Liver (tissue), 9 donors: Measurements from ENCODE around the gene HMGCS1. TPM values are rescaled to one million over a fixed set of nuclear protein-coding genes. Genes with fewer than 3 reads are reported as not detected.

ENCODE experiments used
- DNase-seq: peaks from one replicate; pipeline ENCODE4 v3.0.0-alpha.2; 2017; ENCODE audit warnings: low spot score
- H3K27ac ChIP-seq, 2 donors: one replicate each; pipeline ENCODE4 v1.7.0; 2013; ENCODE audit warnings: inconsistent platforms in 2 of 2, low read length in 2 of 2, control low read depth in 1 of 2, low read depth in 1 of 2, mild to moderate bottlenecking in 1 of 2
- H3K27me3 ChIP-seq, 4 donors: one replicate each; pipeline versions ENCODE4 v1.6.1 to v1.7.0; 2013; ENCODE audit warnings: low read length in 3 of 4, inconsistent platforms in 1 of 4, mild to moderate bottlenecking in 1 of 4, moderate library complexity in 1 of 4; ENCODE audit not compliant: control insufficient read depth in 4 of 4, insufficient read depth in 4 of 4
- H3K36me3 ChIP-seq, 4 donors: one replicate each; pipeline versions ENCODE4 v1.6.1 to v1.7.0; 2013; ENCODE audit warnings: low read length in 3 of 4, mild to moderate bottlenecking in 3 of 4, low read depth in 1 of 4, moderate library complexity in 1 of 4; ENCODE audit not compliant: control insufficient read depth in 4 of 4, insufficient read depth in 3 of 4
- H3K4me1 ChIP-seq, 4 donors: one replicate each; pipeline versions ENCODE4 v1.6.1 to v1.7.0; 2013; ENCODE audit warnings: low read length in 3 of 4, mild to moderate bottlenecking in 3 of 4, moderate library complexity in 1 of 4; ENCODE audit not compliant: control insufficient read depth in 4 of 4, insufficient read depth in 4 of 4
- H3K4me3 ChIP-seq, 3 donors: one replicate each; pipeline versions ENCODE4 v1.6.1 to v1.7.0; 2013; ENCODE audit warnings: low read length in 3 of 3, control low read depth in 1 of 3, low read depth in 1 of 3, mild to moderate bottlenecking in 1 of 3
- H3K9ac ChIP-seq, 2 donors: one replicate each; pipeline ENCODE4 v1.7.0; 2013; ENCODE audit warnings: low read length in 2 of 2, mild to moderate bottlenecking in 2 of 2, moderate library complexity in 2 of 2, control low read depth in 1 of 2, low read depth in 1 of 2
- H3K9me3 ChIP-seq, 4 donors: one replicate each; pipeline versions ENCODE4 v1.6.1 to v1.7.0; 2013; ENCODE audit warnings: low read length in 3 of 4; ENCODE audit not compliant: control insufficient read depth in 4 of 4
- ATF3 ChIP-seq: IDR thresholded peaks from 2 replicates; pipeline ENCODE4 v1.6.1; 2016; ENCODE audit warnings: antibody characterized with exemption
- CTCF ChIP-seq: fragments of 150-350 bp; IDR thresholded peaks from 2 replicates; pipeline ENCODE4 v1.5.1; 2017; ENCODE audit warnings: improper control_type of control experiment, low read depth, low read length; ENCODE audit not compliant: missing input control
- EGR1 ChIP-seq, 2 donors: IDR thresholded peaks; 2 replicates each; pipeline ENCODE4 v1.6.1; 2016 to 2018; ENCODE audit warnings: antibody characterized with exemption in 2 of 2, low read depth in 2 of 2
- FOXA1 ChIP-seq: IDR thresholded peaks from 2 replicates; pipeline ENCODE4 v1.6.1; 2016; ENCODE audit warnings: antibody characterized with exemption
- FOXA2 ChIP-seq: IDR thresholded peaks from 2 replicates; pipeline ENCODE4 v1.6.1; 2016; ENCODE audit warnings: antibody characterized with exemption
- GABPA ChIP-seq, 2 donors: IDR thresholded peaks in 1 of 2; conservative IDR thresholded peaks in 1 of 2; 2 replicates each; pipeline ENCODE4 v1.6.1; 2016; ENCODE audit warnings: antibody characterized with exemption in 2 of 2, mild to moderate bottlenecking in 1 of 2, moderate library complexity in 1 of 2
- HNF4A ChIP-seq, 2 donors: conservative IDR thresholded peaks; 2 replicates each; pipeline ENCODE4 v1.6.1; 2016; ENCODE audit warnings: antibody characterized with exemption in 2 of 2, mild to moderate bottlenecking in 2 of 2
- HNF4G ChIP-seq: IDR thresholded peaks from 2 replicates; pipeline ENCODE4 v1.6.1; 2016; ENCODE audit warnings: antibody characterized with exemption
- JUND ChIP-seq, 2 donors: IDR thresholded peaks; 2 replicates each; pipeline ENCODE4 v1.6.1; 2016; ENCODE audit warnings: antibody characterized with exemption in 2 of 2
- MAX ChIP-seq: IDR thresholded peaks from 2 replicates; pipeline ENCODE4 v1.6.1; 2016; ENCODE audit warnings: antibody characterized with exemption
- NR2F2 ChIP-seq: IDR thresholded peaks from 2 replicates; pipeline ENCODE4 v1.6.1; 2016; ENCODE audit warnings: antibody characterized with exemption
- RAD21 ChIP-seq, 2 donors: IDR thresholded peaks; 2 replicates each; pipeline ENCODE4 v1.6.1; 2016; ENCODE audit warnings: antibody characterized with exemption in 2 of 2, mild to moderate bottlenecking in 2 of 2
- REST ChIP-seq: IDR thresholded peaks from 2 replicates; pipeline ENCODE4 v1.6.1; 2016; ENCODE audit warnings: antibody characterized with exemption, mild to moderate bottlenecking
- RXRA ChIP-seq, 2 donors: IDR thresholded peaks; 2 replicates each; pipeline ENCODE4 v1.6.1; 2017 to 2018; ENCODE audit warnings: antibody characterized with exemption in 2 of 2, mild to moderate bottlenecking in 1 of 2
- SP1 ChIP-seq: IDR thresholded peaks from 2 replicates; pipeline ENCODE4 v1.6.1; 2018; ENCODE audit warnings: antibody characterized with exemption, mild to moderate bottlenecking
- TAF1 ChIP-seq: conservative IDR thresholded peaks from 2 replicates; pipeline ENCODE4 v1.6.1; 2016; ENCODE audit warnings: antibody characterized with exemption, mild to moderate bottlenecking
- YY1 ChIP-seq: IDR thresholded peaks from 2 replicates; pipeline ENCODE4 v1.6.1; 2016; ENCODE audit warnings: antibody characterized with exemption, mild to moderate bottlenecking
- ZBTB33 ChIP-seq: IDR thresholded peaks from 2 replicates; pipeline ENCODE4 v1.6.1; 2016; ENCODE audit warnings: antibody characterized with exemption
- WGBS: extraction: QIAGEN DNeasy Blood & Tissue Kit; methylation state at CpG from one replicate; pipeline ENCODE4 v1.1.7; 2013; 5-methylcytosine and 5-hydroxymethylcytosine counted together
- polyA plus RNA-seq, 2 donors: library from polyadenylated mRNA; stranded (reverse) in 1 of 2; unstranded in 1 of 2; fragments of 200-250 nt in 1 of 2; fragments of >200 nt in 1 of 2; fragmentation: Nextera tagmentation in 1 of 2; extraction: Ambion mirVana in 1 of 2; gene quantifications; one replicate each; pipeline versions ENCODE4 v1.2.1 to v1.2.3, GENCODE V29; 2013 to 2015
- total RNA-seq, 2 donors: library from RNA; depleted of rRNA; stranded (reverse); fragments of >200 nt; gene quantifications; one replicate each; pipeline ENCODE4 v1.2.3, GENCODE V29; 2014
- donor health status: healthy.
- donor health status: healthy.
- donor health status: healthy.
- donor health status: healthy.
- donor health status: healthy.

The HMGCS1 gene
- total and polyA plus RNA-seq, 4 donors: 41.7 to 878 (median 286) TPM

- WGBS: 96% methylated on average over 1 of the region's 1 CpG
- no peak for DNase-seq
- Histone ChIP-seq H3K27ac (no peak overlapping the region), H3K4me1 (no peaks in the 10 kb centered on the region), H3K36me3 (peaks cover 2 to 45% (median 43%) of the 10 kb centered on the region in 4 donors), H3K4me3 (no peak overlapping the region), H3K9ac (no peak overlapping the region), H3K27me3 (no peaks in the 10 kb centered on the region), H3K9me3 (no peaks in the 10 kb centered on the region)
- TF ChIP-seq ATF3 (no peak), FOXA2 (no peak), RAD21 (IDR thresholded peaks at IDR 0.05) (no peak), JUND (IDR thresholded peaks at IDR 0.05) (no peak), FOXA1 (no peak), CTCF (no peak), GABPA (IDR thresholded peaks at IDR 0.05 in 1 of 2, conservative IDR thresholded peaks at IDR 0.05 in 1 of 2) (no peak), TAF1 (no peak), EGR1 (IDR thresholded peaks at IDR 0.05; ENCODE audit: low read depth in 2 of 2) (no peak), RXRA (IDR thresholded peaks at IDR 0.05) (peak in 1 of 2 donors; percentile 5), HNF4A (conservative IDR thresholded peaks at IDR 0.05) (no peak), MAX (no peak), SP1 (peak; percentile 8), REST (no peak), NR2F2 (peak; percentile 81), YY1 (no peak)
Measured at GRCh38 chr5:43288269-43288831, 24.9 kb downstream of the HMGCS1 start.

- Histone ChIP-seq H3K9ac (no peak overlapping the region), H3K27ac (no peak overlapping the region), H3K4me1 (no peaks in the 10 kb centered on the region), H3K36me3 (peaks cover 0 to 38% (median 35%) of the 10 kb centered on the region in 4 donors), H3K4me3 (no peak overlapping the region), H3K9me3 (no peaks in the 10 kb centered on the region), H3K27me3 (no peaks in the 10 kb centered on the region)
- no peak for DNase-seq
- WGBS: 95% methylated on average over 4 of the region's 4 CpGs
- no peak for TF ChIP-seq EGR1 (IDR thresholded peaks at IDR 0.05; ENCODE audit: low read depth in 2 of 2)
- TF ChIP-seq SP1: no peak
- no peak for TF ChIP-seq RAD21 (IDR thresholded peaks at IDR 0.05)
- TF ChIP-seq YY1: no peak
- no peak for TF ChIP-seq JUND (IDR thresholded peaks at IDR 0.05)
- TF ChIP-seq FOXA1: no peak
- TF ChIP-seq MAX: no peak
- no peak for TF ChIP-seq ZBTB33
- TF ChIP-seq CTCF: no peak
- TF ChIP-seq HNF4G: no peak
- TF ChIP-seq NR2F2: no peak
- TF ChIP-seq HNF4A (conservative IDR thresholded peaks at IDR 0.05): no peak
Measured at GRCh38 chr5:43287493-43287892, 25.7 kb downstream of the HMGCS1 start.
